T-helper 2 cell treated with Interferon-gamma antibody and Interleukin-4, amounts not matched to agents 5 μg/mL and 100 μg/mL, for 36 hours (primary cell): ENCODE results near the gene ALDH4A1.
"Not testable (repeated sequence)": the region's sequence is repeated elsewhere in the genome, so short reads cannot be mapped to it uniquely, and the experiment has no call there.

Source experiments
- DNase-seq: peaks from one replicate; pipeline ENCODE4 v3.0.0; 2021; ENCODE audit warnings: low spot score
- H3K27ac Mint-ChIP-seq: one replicate; pipeline ENCODE4 v1.8.0; 2021; ENCODE audit warnings: mild to moderate bottlenecking, mixed read lengths
- H3K27me3 Mint-ChIP-seq: one replicate; pipeline ENCODE4 v1.8.0; 2021; ENCODE audit warnings: low read depth, mixed read lengths
- H3K36me3 Mint-ChIP-seq: one replicate; pipeline ENCODE4 v1.8.0; 2021; ENCODE audit warnings: low read depth, mixed read lengths
- H3K4me1 Mint-ChIP-seq: one replicate; pipeline ENCODE4 v1.8.0; 2021; ENCODE audit warnings: low read depth, mixed read lengths
- H3K4me3 Mint-ChIP-seq: one replicate; pipeline ENCODE4 v1.8.0; 2022; ENCODE audit warnings: mild to moderate bottlenecking, moderate library complexity, mixed read lengths
- H3K9me3 Mint-ChIP-seq: one replicate; pipeline ENCODE4 v1.8.0; 2021; ENCODE audit warnings: mixed read lengths

The ALDH4A1 gene

GRCh38 chr1:18865176-18865575 lies 37.2 kb downstream of the ALDH4A1 start:
- Mint-ChIP-seq H3K36me3 (no peaks in the 10 kb centered on the region), H3K27ac (no peak overlapping the region), H3K9me3 (no peaks in the 10 kb centered on the region), H3K4me1 (no peaks in the 10 kb centered on the region), H3K4me3 (no peak overlapping the region), H3K27me3 (peaks cover 5% of the 10 kb centered on the region)
- no peak for DNase-seq

- Mint-ChIP-seq H3K36me3 (no peaks in the 10 kb centered on the region), H3K4me3 (no peak overlapping the region), H3K9me3 (no peaks in the 10 kb centered on the region), H3K4me1 (no peaks in the 10 kb centered on the region), H3K27me3 (peaks cover 1% of the 10 kb centered on the region), H3K27ac (no peak overlapping the region)
- DNase-seq, result no peak
These were observed 40.8 kb downstream of the ALDH4A1 start for GRCh38 chr1:18861590-18861989.

- H3K4me3 Mint-ChIP-seq, result no peak overlapping the region
- H3K9me3 Mint-ChIP-seq, result no peaks in the 10 kb centered on the region
- H3K36me3 Mint-ChIP-seq, result no peaks in the 10 kb centered on the region
- no peaks in the 10 kb centered on the region for H3K27me3 Mint-ChIP-seq
- no peaks in the 10 kb centered on the region for H3K4me1 Mint-ChIP-seq
- DNase-seq, result no peak
- H3K27ac Mint-ChIP-seq, result no peak overlapping the region
These were observed 41.3 kb downstream of the ALDH4A1 start for GRCh38 chr1:18861082-18861481.

- Mint-ChIP-seq H3K27ac (no peak within 1 kb of the TSS), H3K9me3 (no peaks in the 10 kb centered on the region), H3K36me3 (no peaks in the 10 kb centered on the region), H3K4me1 (no peaks in the 10 kb centered on the region), H3K27me3 (no peaks in the 10 kb centered on the region), H3K4me3 (no peak within 1 kb of the TSS)
- no peak for DNase-seq
These were observed 42.8 kb downstream of the ALDH4A1 start, which contains the start of gene TAS1R2 for GRCh38 chr1:18859560-18859959. Gene TAS1R2 (minus strand): TSS chr1:18859660. CDS start chr1:18859660, 0 bp downstream.

- Mint-ChIP-seq H3K9me3 (no peaks in the 10 kb centered on the region), H3K27me3 (no peaks in the 10 kb centered on the region), H3K36me3 (no peaks in the 10 kb centered on the region), H3K27ac (no peak overlapping the region), H3K4me3 (no peak overlapping the region), H3K4me1 (no peaks in the 10 kb centered on the region)
- no peak for DNase-seq
These were observed 44.2 kb downstream of the ALDH4A1 start for GRCh38 chr1:18858070-18858688.

GRCh38 chr1:18856435-18856834 lies 45.9 kb downstream of the ALDH4A1 start:
- H3K9me3 Mint-ChIP-seq, result no peaks in the 10 kb centered on the region
- no peak overlapping the region for H3K27ac Mint-ChIP-seq
- H3K4me3 Mint-ChIP-seq, result no peak overlapping the region
- no peaks in the 10 kb centered on the region for H3K27me3 Mint-ChIP-seq
- no peaks in the 10 kb centered on the region for H3K4me1 Mint-ChIP-seq
- H3K36me3 Mint-ChIP-seq, result no peaks in the 10 kb centered on the region
- DNase-seq, result no peak

- Mint-ChIP-seq H3K4me3 (no peak overlapping the region), H3K9me3 (no peaks in the 10 kb centered on the region), H3K27ac (no peak overlapping the region), H3K36me3 (no peaks in the 10 kb centered on the region), H3K27me3 (no peaks in the 10 kb centered on the region), H3K4me1 (no peaks in the 10 kb centered on the region)
- DNase-seq, result no peak
These were observed 46.8 kb downstream of the ALDH4A1 start for GRCh38 chr1:18855573-18855972.

GRCh38 chr1:18854331-18855025 lies 47.9 kb downstream of the ALDH4A1 start:
- no peaks in the 10 kb centered on the region for H3K9me3 Mint-ChIP-seq
- H3K4me1 Mint-ChIP-seq, result no peaks in the 10 kb centered on the region
- H3K27ac Mint-ChIP-seq, result no peak overlapping the region
- no peaks in the 10 kb centered on the region for H3K36me3 Mint-ChIP-seq
- DNase-seq, result no peak
- no peak overlapping the region for H3K4me3 Mint-ChIP-seq
- H3K27me3 Mint-ChIP-seq, result no peaks in the 10 kb centered on the region

GRCh38 chr1:18852501-18852900 lies 49.9 kb downstream of the ALDH4A1 start:
- Mint-ChIP-seq H3K27ac (no peak overlapping the region), H3K27me3 (no peaks in the 10 kb centered on the region), H3K4me1 (no peaks in the 10 kb centered on the region), H3K36me3 (no peaks in the 10 kb centered on the region), H3K9me3 (no peaks in the 10 kb centered on the region), H3K4me3 (no peak overlapping the region)
- DNase-seq, result no peak

- no peaks in the 10 kb centered on the region for H3K9me3 Mint-ChIP-seq
- H3K4me1 Mint-ChIP-seq, result no peaks in the 10 kb centered on the region
- no peak overlapping the region for H3K27ac Mint-ChIP-seq
- no peak overlapping the region for H3K4me3 Mint-ChIP-seq
- H3K27me3 Mint-ChIP-seq, result no peaks in the 10 kb centered on the region
- no peaks in the 10 kb centered on the region for H3K36me3 Mint-ChIP-seq
- no peak for DNase-seq
These were observed 53.1 kb downstream of the ALDH4A1 start for GRCh38 chr1:18849261-18849711.

- H3K36me3 Mint-ChIP-seq, DNase-seq, H3K4me1 Mint-ChIP-seq, H3K27ac Mint-ChIP-seq, H3K27me3 Mint-ChIP-seq, H3K4me3 Mint-ChIP-seq, H3K9me3 Mint-ChIP-seq: not testable (repeated sequence)
These were observed 54.6 kb downstream of the ALDH4A1 start for GRCh38 chr1:18847723-18848122.

GRCh38 chr1:18840145-18840544 lies 62.2 kb downstream of the ALDH4A1 start:
- no peaks in the 10 kb centered on the region for H3K36me3 Mint-ChIP-seq
- no peak overlapping the region for H3K27ac Mint-ChIP-seq
- DNase-seq, result no peak
- H3K9me3 Mint-ChIP-seq, result no peaks in the 10 kb centered on the region
- no peaks in the 10 kb centered on the region for H3K4me1 Mint-ChIP-seq
- no peaks in the 10 kb centered on the region for H3K27me3 Mint-ChIP-seq
- no peak overlapping the region for H3K4me3 Mint-ChIP-seq

GRCh38 chr1:18836654-18837053 lies 65.7 kb downstream of the ALDH4A1 start:
- no peak for DNase-seq
- Mint-ChIP-seq H3K27ac (no peak overlapping the region), H3K27me3 (no peaks in the 10 kb centered on the region), H3K4me1 (no peaks in the 10 kb centered on the region), H3K36me3 (no peaks in the 10 kb centered on the region), H3K4me3 (no peak overlapping the region), H3K9me3 (no peaks in the 10 kb centered on the region)

GRCh38 chr1:18832319-18832718 lies 70.0 kb downstream of the ALDH4A1 start:
- H3K4me3 Mint-ChIP-seq, H3K27ac Mint-ChIP-seq, H3K36me3 Mint-ChIP-seq, H3K4me1 Mint-ChIP-seq, DNase-seq, H3K27me3 Mint-ChIP-seq, H3K9me3 Mint-ChIP-seq: not testable (repeated sequence)

- DNase-seq, result no peak
- H3K36me3 Mint-ChIP-seq, result no peaks in the 10 kb centered on the region
- no peaks in the 10 kb centered on the region for H3K4me1 Mint-ChIP-seq
- no peaks in the 10 kb centered on the region for H3K9me3 Mint-ChIP-seq
- H3K27me3 Mint-ChIP-seq, result no peaks in the 10 kb centered on the region
- no peak overlapping the region for H3K4me3 Mint-ChIP-seq
- H3K27ac Mint-ChIP-seq, result no peak overlapping the region
These were observed 70.7 kb downstream of the ALDH4A1 start for GRCh38 chr1:18831656-18832055.
